Keratinocyte (primary cell): ENCODE data around the gene STX12. TPM values are rescaled to one million over a fixed set of nuclear protein-coding genes. Genes with fewer than 3 reads are reported as not detected.

Source experiments
- DNase-seq: peaks from one replicate; pipeline ENCODE4 v3.0.0-alpha.2; 2011; ENCODE audit warnings: low read depth, missing footprints, low spot score
- FAIRE-seq: peaks from 2 replicates; lab custom pipeline; 2011; peaks lifted over from hg19 to GRCh38; lab: Jason Lieb, UNC
- H2AFZ ChIP-seq: 2 replicates; pipeline ENCODE4 v1.6.0; 2012; ENCODE audit warnings: low read length, control low read depth, inconsistent platforms; ENCODE audit not compliant: control insufficient read depth
- H3K27ac ChIP-seq: 2 replicates; pipeline ENCODE4 v1.5.1; 2011; ENCODE audit warnings: low read length; ENCODE audit not compliant: control insufficient read depth, insufficient read depth
- H3K27me3 ChIP-seq: 3 replicates; pipeline ENCODE4 v1.6.0; 2011; ENCODE audit warnings: low read length; ENCODE audit not compliant: control insufficient read depth, insufficient read depth; ENCODE audit errors: extremely low read depth
- H3K36me3 ChIP-seq, 2 experiments: 2 replicates in 1 of 2; 3 replicates in 1 of 2; pipeline ENCODE4 v1.5.1; 2011; ENCODE audit warnings: low read length in 2 of 2, mild to moderate bottlenecking in 1 of 2; ENCODE audit not compliant: control insufficient read depth in 2 of 2, insufficient read depth in 2 of 2; ENCODE audit errors: extremely low read depth in 1 of 2
- H3K4me1 ChIP-seq: 3 replicates; pipeline ENCODE4 v1.5.1; 2011; ENCODE audit warnings: low read length; ENCODE audit not compliant: control insufficient read depth, insufficient read depth; ENCODE audit errors: extremely low read depth
- H3K4me2 ChIP-seq: 3 replicates; pipeline ENCODE4 v1.6.0; 2011; ENCODE audit warnings: low read depth, low read length; ENCODE audit not compliant: control insufficient read depth, insufficient read depth; ENCODE audit errors: extremely low read depth
- H3K4me3 ChIP-seq, 3 experiments: fragments of 200-600 bp in 1 of 3; sonication (generic) in 1 of 3; 2 replicates in 2 of 3; 3 replicates in 1 of 3; pipeline ENCODE4 v1.5.1; 2011 to 2016; ENCODE audit warnings: low read length in 3 of 3, mild to moderate bottlenecking in 3 of 3, control low read depth in 2 of 3, inconsistent platforms in 1 of 3, low read depth in 1 of 3, mixed read lengths in 1 of 3, mixed run types in 1 of 3, moderate library complexity in 1 of 3; ENCODE audit not compliant: control insufficient read depth in 2 of 3, insufficient read depth in 2 of 3; ENCODE audit errors: extremely low read depth in 1 of 3
- H3K79me2 ChIP-seq: 2 replicates; pipeline ENCODE4 v1.6.0; 2012; ENCODE audit warnings: low read length; ENCODE audit not compliant: control insufficient read depth, insufficient read depth
- H3K9ac ChIP-seq: 3 replicates; pipeline ENCODE4 v1.6.0; 2011; ENCODE audit warnings: low read length; ENCODE audit not compliant: control insufficient read depth, insufficient read depth; ENCODE audit errors: extremely low read depth
- H3K9me1 ChIP-seq: 3 replicates; pipeline ENCODE4 v1.6.0; 2011; ENCODE audit warnings: low read length; ENCODE audit not compliant: control insufficient read depth, insufficient read depth; ENCODE audit errors: extremely low read depth
- H3K9me3 ChIP-seq: 2 replicates; pipeline ENCODE4 v1.5.1; 2012; ENCODE audit warnings: low read depth, low read length; ENCODE audit not compliant: control insufficient read depth
- H4K20me1 ChIP-seq: 3 replicates; pipeline ENCODE4 v1.6.0; 2011; ENCODE audit warnings: low read length; ENCODE audit not compliant: control insufficient read depth, insufficient read depth; ENCODE audit errors: extremely low read depth
- EZH2 ChIP-seq: IDR thresholded peaks from one replicate; pipeline ENCODE4 v1.6.1; 2012; ENCODE audit warnings: inconsistent platforms, mild to moderate bottlenecking, low read length, moderate library complexity
- dilution Hi-C: fragments of 300-500 bp; cut with MboI; formaldehyde crosslinking; loops from one replicate; pipeline ENCODE4 v1.7.0; 2020; ENCODE audit warnings: low sequenced_read_pairs; ENCODE audit not compliant: extremely low pct_ligation_motif_present
- polyA plus RNA-seq, 5 experiments: library from polyadenylated mRNA; depleted of rRNA in 3 of 5; stranded (reverse) in 3 of 5; stranded (forward) in 1 of 5; unstranded in 1 of 5; fragments of >200 nt; gene quantifications; 1 replicate in 1 of 5; 2 replicates in 3 of 5; 3 replicates in 1 of 5; pipeline versions ENCODE4 v1.2.1 to v1.2.3, GENCODE V29; 2011 to 2012; ENCODE audit warnings: missing spikeins in 2 of 5, low read depth in 1 of 5, low replicate concordance in 1 of 5
- TF ChIP-seq, protein P1 (sequence below), 3 experiments: IDR thresholded peaks in 1 of 3; conservative IDR thresholded peaks in 1 of 3; optimal IDR thresholded peaks in 1 of 3; 2 replicates in 2 of 3; 3 replicates in 1 of 3; pipeline versions ENCODE3 to v1.5.1; 2011; ENCODE audit warnings: low read length in 3 of 3, mild to moderate bottlenecking in 3 of 3, moderate library complexity in 2 of 3, control low read depth in 1 of 3, inconsistent platforms in 1 of 3; ENCODE audit not compliant: insufficient read depth in 2 of 3; ENCODE audit errors: extremely low read depth in 1 of 3

STX12 gene
- polyA plus RNA-seq, 1 donor (not counting 4 experiments of a cell fraction or from before 2014, with no cell fraction given) = 29.9 TPM

DNA sequence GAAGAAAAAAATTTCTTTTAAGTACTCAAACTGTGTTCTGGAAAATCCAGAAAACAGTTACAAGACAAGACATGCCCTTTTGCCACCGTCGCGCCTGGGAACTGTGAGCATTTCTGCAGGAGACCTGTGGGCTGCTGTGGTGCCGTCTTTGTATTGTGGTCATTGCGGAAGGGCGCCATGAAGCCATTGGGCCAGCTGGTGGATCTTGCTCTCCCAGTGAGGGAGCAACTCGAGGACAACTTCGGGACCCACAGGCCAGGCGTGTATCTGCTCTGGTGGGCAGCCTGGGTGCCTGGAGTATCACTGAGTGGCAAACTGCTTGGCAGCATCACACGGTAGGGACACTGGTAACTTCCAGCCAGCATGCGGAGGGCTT is 95.5 kb downstream of the STX12 start:
- Histone ChIP-seq H3K9me3 (no peaks in the 10 kb centered on the region), H3K27ac (no peak overlapping the region), H3K9ac (no peak overlapping the region), H4K20me1 (no peaks in the 10 kb centered on the region), H3K4me2 (no peak overlapping the region), H3K4me3 (no peak overlapping the region), H3K27me3 (peaks cover 10% of the 10 kb centered on the region), H3K9me1 (no peaks in the 10 kb centered on the region), H3K36me3 (no peaks in the 10 kb centered on the region), H3K79me2 (no peaks in the 10 kb centered on the region), H2AFZ (peak overlapping the region; percentile 22), H3K4me1 (peaks cover 24% of the 10 kb centered on the region)
- FAIRE-seq (no peak), DNase-seq (no peak)
- no peak for TF ChIP-seq EZH2
- TF ChIP-seq, protein P1, sequence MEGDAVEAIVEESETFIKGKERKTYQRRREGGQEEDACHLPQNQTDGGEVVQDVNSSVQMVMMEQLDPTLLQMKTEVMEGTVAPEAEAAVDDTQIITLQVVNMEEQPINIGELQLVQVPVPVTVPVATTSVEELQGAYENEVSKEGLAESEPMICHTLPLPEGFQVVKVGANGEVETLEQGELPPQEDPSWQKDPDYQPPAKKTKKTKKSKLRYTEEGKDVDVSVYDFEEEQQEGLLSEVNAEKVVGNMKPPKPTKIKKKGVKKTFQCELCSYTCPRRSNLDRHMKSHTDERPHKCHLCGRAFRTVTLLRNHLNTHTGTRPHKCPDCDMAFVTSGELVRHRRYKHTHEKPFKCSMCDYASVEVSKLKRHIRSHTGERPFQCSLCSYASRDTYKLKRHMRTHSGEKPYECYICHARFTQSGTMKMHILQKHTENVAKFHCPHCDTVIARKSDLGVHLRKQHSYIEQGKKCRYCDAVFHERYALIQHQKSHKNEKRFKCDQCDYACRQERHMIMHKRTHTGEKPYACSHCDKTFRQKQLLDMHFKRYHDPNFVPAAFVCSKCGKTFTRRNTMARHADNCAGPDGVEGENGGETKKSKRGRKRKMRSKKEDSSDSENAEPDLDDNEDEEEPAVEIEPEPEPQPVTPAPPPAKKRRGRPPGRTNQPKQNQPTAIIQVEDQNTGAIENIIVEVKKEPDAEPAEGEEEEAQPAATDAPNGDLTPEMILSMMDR (optimal IDR thresholded peaks at IDR 0.05 in 1 of 3, IDR thresholded peaks at IDR 0.05 in 1 of 3, conservative IDR thresholded peaks at IDR 0.05 in 1 of 3; ENCODE audit: extremely low read depth in 1 of 3, insufficient read depth in 2 of 3, low read length in 3 of 3) = no peak
- dilution Hi-C loops = no loop called here

- Histone ChIP-seq H3K4me3 (no peak overlapping the region), H3K9me1 (no peaks in the 10 kb centered on the region), H2AFZ (peak overlapping the region; percentile 22), H3K9ac (no peak overlapping the region), H3K36me3 (no peaks in the 10 kb centered on the region), H4K20me1 (no peaks in the 10 kb centered on the region), H3K4me2 (no peak overlapping the region), H3K27ac (no peak overlapping the region), H3K27me3 (peaks cover 12% of the 10 kb centered on the region), H3K79me2 (no peaks in the 10 kb centered on the region), H3K4me1 (peaks cover 21% of the 10 kb centered on the region), H3K9me3 (no peaks in the 10 kb centered on the region)
- DNase-seq = no peak
- TF ChIP-seq EZH2 = no peak
- TF ChIP-seq, protein P1 (optimal IDR thresholded peaks at IDR 0.05 in 1 of 3, IDR thresholded peaks at IDR 0.05 in 1 of 3, conservative IDR thresholded peaks at IDR 0.05 in 1 of 3; ENCODE audit: extremely low read depth in 1 of 3, insufficient read depth in 2 of 3, low read length in 3 of 3) = no peak
- no peak for FAIRE-seq
- dilution Hi-C loops = no loop called here
Observed at GRCh38 chr1:27868932-27869718, 96.1 kb downstream of the STX12 start.
